K562 (cell line): Measurements from ENCODE around the gene CCR7. TPM values are rescaled to one million over a fixed set of nuclear protein-coding genes. Genes with fewer than 3 reads are reported as not detected.

ENCODE experiments used
- ARHGAP35 ChIP-seq: fragments of 450-650 bp; IDR thresholded peaks from 2 replicates; pipeline ENCODE4 v1.6.1; 2018; ENCODE audit not compliant: partially characterized antibody
- CXXC5 ChIP-seq: fragments of 250-450 bp; sonication (Bioruptor Pico); IDR thresholded peaks from 2 replicates; pipeline ENCODE4 v1.8.0; 2022; ENCODE audit warnings: inconsistent platforms, mild to moderate bottlenecking, moderate library complexity
- GTF2A2 ChIP-seq: IDR thresholded peaks from 2 replicates; pipeline ENCODE4 v1.6.1; 2016; ENCODE audit warnings: mild to moderate bottlenecking, missing genetic modification characterization, missing compliant biosample characterization
- HCFC1 ChIP-seq: IDR thresholded peaks from 2 replicates; pipeline ENCODE4 v1.6.1; 2012; ENCODE audit warnings: low read depth, low read length, improper control_type of control experiment
- KLF10 ChIP-seq: fragments of 250-450 bp; sonication (Bioruptor Pico); IDR thresholded peaks from 2 replicates; pipeline ENCODE4 v1.6.1; 2021; ENCODE audit warnings: matching md5 sums
- MAFK ChIP-seq: IDR thresholded peaks from 2 replicates; pipeline ENCODE4 v1.6.1; 2011; ENCODE audit warnings: low read length, improper control_type of control experiment
- NCOA2 ChIP-seq, 2 experiments: fragments of 450-650 bp; IDR thresholded peaks; 2 replicates each; pipeline ENCODE4 v1.6.1; 2018; ENCODE audit warnings: mild to moderate bottlenecking in 2 of 2, moderate library complexity in 1 of 2; ENCODE audit not compliant: partially characterized antibody in 2 of 2
- NELFE ChIP-seq: IDR thresholded peaks from 2 replicates; pipeline ENCODE4 v1.6.1; 2011; ENCODE audit warnings: mild to moderate bottlenecking; ENCODE audit not compliant: insufficient read depth, insufficient read length
- PML ChIP-seq: IDR thresholded peaks from 2 replicates; pipeline ENCODE4 v1.6.1; 2012; ENCODE audit warnings: low read length, inconsistent platforms
- SIX5 ChIP-seq, 2 experiments: IDR thresholded peaks; 2 replicates each; pipeline ENCODE4 v1.6.1; 2011; ENCODE audit warnings: low read length in 2 of 2, borderline replicate concordance in 1 of 2, low read depth in 1 of 2, mild to moderate bottlenecking in 1 of 2, moderate library complexity in 1 of 2; ENCODE audit not compliant: insufficient read depth in 1 of 2
- SMARCA5 ChIP-seq: fragments of 450-650 bp; IDR thresholded peaks from 2 replicates; pipeline ENCODE4 v1.6.1; 2016
- SPI1 ChIP-seq: IDR thresholded peaks from 2 replicates; pipeline ENCODE4 v1.6.1; 2011; ENCODE audit warnings: low read depth, low read length, control low read depth, borderline replicate concordance
- SRSF1 ChIP-seq: fragments of 200-400 bp; formaldehyde crosslinking; IDR thresholded peaks from 2 replicates; pipeline ENCODE4 v1.6.1; 2017; ENCODE audit warnings: mild to moderate bottlenecking, low read depth, low read length, moderate library complexity
- STAT5A ChIP-seq: IDR thresholded peaks from 2 replicates; pipeline ENCODE4 v1.6.1; 2012; ENCODE audit warnings: low read length, inconsistent platforms, borderline replicate concordance
- TCF3 ChIP-seq: sonication (generic); formaldehyde crosslinking; IDR thresholded peaks from 2 replicates; pipeline ENCODE4 v1.4.0; 2020; ENCODE audit warnings: mild to moderate bottlenecking, missing genetic modification reagents
- TRIM28 ChIP-seq: fragments of 450-650 bp; IDR thresholded peaks from 2 replicates; pipeline ENCODE4 v1.6.1; 2017
- YBX1 ChIP-seq: fragments of 450-650 bp; IDR thresholded peaks from 2 replicates; pipeline ENCODE4 v1.7.1; 2016; ENCODE audit warnings: mild to moderate bottlenecking
- ZC3H11A ChIP-seq: IDR thresholded peaks from 2 replicates; pipeline ENCODE4 v1.6.1; 2012; ENCODE audit warnings: low read depth, low read length, improper control_type of control experiment
- ZKSCAN1 ChIP-seq: fragments of 150-350 bp; IDR thresholded peaks from 2 replicates; pipeline ENCODE4 v1.6.1; 2016; ENCODE audit warnings: low read depth, low read length
- ZNF445 ChIP-seq: fragments of 250-450 bp; sonication (Bioruptor Pico); IDR thresholded peaks from 2 replicates; pipeline ENCODE4 v1.4.0; 2020; ENCODE audit warnings: low read depth, mild to moderate bottlenecking, moderate library complexity
- ZNF57 ChIP-seq: fragments of 450-650 bp; formaldehyde crosslinking; IDR thresholded peaks from 2 replicates; pipeline ENCODE4 v1.4.0; 2020; ENCODE audit warnings: mild to moderate bottlenecking, moderate library complexity
- polyA plus RNA-seq, 8 experiments: library from polyadenylated mRNA; depleted of rRNA in 4 of 8; stranded (reverse) in 5 of 8; unstranded in 3 of 8; fragments of >200 nt; fragmentation: Nextera tagmentation in 2 of 8; fragmentation: Illumina TruSeq in 1 of 8; extraction: Ambion mirVana in 2 of 8; extraction: Trizol in 1 of 8; gene quantifications; 2 replicates each; pipeline versions ENCODE4 v1.2.1 to v1.2.3, GENCODE V29; 2011 to 2014; ENCODE audit warnings: inconsistent platforms in 1 of 8, missing spikeins in 1 of 8
- total RNA-seq, 7 experiments: library from RNA; depleted of rRNA in 6 of 7; stranded (reverse); fragments of >200 nt in 6 of 7; fragmentation: Illumina TruSeq in 2 of 7; extraction: Trizol in 2 of 7; gene quantifications; 2 replicates each; pipeline versions ENCODE4 v1.2.1 to v1.2.3, GENCODE V29; 2011 to 2021; ENCODE audit warnings: low replicate concordance in 1 of 7
- TF ChIP-seq, protein P1 (sequence below): fragments of 250-450 bp; sonication (Bioruptor Pico); IDR thresholded peaks from 2 replicates; pipeline ENCODE4 v1.4.0; 2020; ENCODE audit warnings: mild to moderate bottlenecking, moderate library complexity
- TF ChIP-seq, protein P2 (sequence below): IDR thresholded peaks from 2 replicates; pipeline ENCODE4 v1.6.1; 2016; ENCODE audit warnings: missing genetic modification characterization, missing compliant biosample characterization
- TF ChIP-seq, protein P3 (sequence below): sonication (generic); IDR thresholded peaks from 2 replicates; pipeline ENCODE4 v1.6.1; 2016
- TF ChIP-seq, protein P4 (sequence below): fragments of 450-650 bp; IDR thresholded peaks from 2 replicates; pipeline ENCODE4 v1.6.1; 2016; ENCODE audit warnings: antibody characterized with exemption
- TF ChIP-seq, protein P5 (sequence below): sonication (generic); formaldehyde crosslinking; IDR thresholded peaks from 2 replicates; pipeline ENCODE4 v1.8.0; 2022; ENCODE audit warnings: missing genetic modification reagents, mild to moderate bottlenecking, borderline replicate concordance

Gene CCR7
- total and polyA plus RNA-seq, 9 of the 15 experiments (the other 6 are each of a cell fraction or from before 2014, with no cell fraction given): 0.14 to 1.4 (median 0.56) TPM

DNA sequence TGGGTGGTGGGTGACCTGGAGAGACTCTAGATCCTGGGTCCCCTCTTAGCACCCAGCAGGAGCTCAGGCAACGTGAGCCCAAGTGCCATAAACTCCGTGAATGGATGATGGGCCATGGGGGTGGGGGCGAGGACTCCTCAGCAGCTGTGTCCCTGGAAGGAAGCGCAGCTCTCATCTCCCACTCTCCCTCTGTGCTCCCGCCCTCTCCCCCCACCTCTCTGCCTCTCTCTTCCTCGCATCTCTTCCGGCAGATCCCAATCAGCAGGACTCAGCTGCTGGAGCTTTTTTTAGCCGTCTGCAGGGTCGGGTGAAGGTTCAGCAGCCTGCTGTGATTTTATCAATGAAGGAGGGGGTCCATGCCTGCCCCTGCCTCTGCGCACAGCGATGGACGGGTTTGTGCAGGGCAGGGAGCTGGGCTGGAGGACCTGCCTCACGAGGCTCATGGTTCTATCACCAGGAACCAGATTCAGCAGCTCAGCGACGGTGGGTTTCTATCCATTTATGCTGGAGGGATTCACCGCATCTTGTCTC lies 8.3 kb downstream of the CCR7 start (continued):
- TF ChIP-seq, protein P1, sequence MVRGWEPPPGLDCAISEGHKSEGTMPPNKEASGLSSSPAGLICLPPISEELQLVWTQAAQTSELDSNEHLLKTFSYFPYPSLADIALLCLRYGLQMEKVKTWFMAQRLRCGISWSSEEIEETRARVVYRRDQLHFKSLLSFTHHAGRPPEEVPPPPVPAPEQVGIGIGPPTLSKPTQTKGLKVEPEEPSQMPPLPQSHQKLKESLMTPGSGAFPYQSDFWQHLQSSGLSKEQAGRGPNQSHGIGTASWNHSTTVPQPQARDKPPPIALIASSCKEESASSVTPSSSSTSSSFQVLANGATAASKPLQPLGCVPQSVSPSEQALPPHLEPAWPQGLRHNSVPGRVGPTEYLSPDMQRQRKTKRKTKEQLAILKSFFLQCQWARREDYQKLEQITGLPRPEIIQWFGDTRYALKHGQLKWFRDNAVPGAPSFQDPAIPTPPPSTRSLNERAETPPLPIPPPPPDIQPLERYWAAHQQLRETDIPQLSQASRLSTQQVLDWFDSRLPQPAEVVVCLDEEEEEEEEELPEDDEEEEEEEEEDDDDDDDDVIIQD (CRISPR knock-in tag): no peak
- 0 out of 2 replicates have a peak, but pooled peaks have one; percentile 30 for TF ChIP-seq STAT5A
- TF ChIP-seq SIX5 (IDR thresholded peaks at IDR 0.05; ENCODE audit: borderline replicate concordance in 1 of 2, insufficient read depth in 1 of 2, low read depth in 1 of 2, low read length in 2 of 2): no peak
- peak; percentile 70 for TF ChIP-seq TCF3
- TF ChIP-seq, protein P2, sequence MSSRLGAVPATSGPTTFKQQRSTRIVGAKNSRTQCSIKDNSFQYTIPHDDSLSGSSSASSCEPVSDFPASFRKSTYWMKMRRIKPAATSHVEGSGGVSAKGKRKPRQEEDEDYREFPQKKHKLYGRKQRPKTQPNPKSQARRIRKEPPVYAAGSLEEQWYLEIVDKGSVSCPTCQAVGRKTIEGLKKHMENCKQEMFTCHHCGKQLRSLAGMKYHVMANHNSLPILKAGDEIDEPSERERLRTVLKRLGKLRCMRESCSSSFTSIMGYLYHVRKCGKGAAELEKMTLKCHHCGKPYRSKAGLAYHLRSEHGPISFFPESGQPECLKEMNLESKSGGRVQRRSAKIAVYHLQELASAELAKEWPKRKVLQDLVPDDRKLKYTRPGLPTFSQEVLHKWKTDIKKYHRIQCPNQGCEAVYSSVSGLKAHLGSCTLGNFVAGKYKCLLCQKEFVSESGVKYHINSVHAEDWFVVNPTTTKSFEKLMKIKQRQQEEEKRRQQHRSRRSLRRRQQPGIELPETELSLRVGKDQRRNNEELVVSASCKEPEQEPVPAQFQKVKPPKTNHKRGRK (tag): no peak
- TF ChIP-seq MAFK: no peak
- TF ChIP-seq HCFC1: no peak
- TF ChIP-seq ZNF445: no peak
- no peak for TF ChIP-seq SRSF1
- TF ChIP-seq, protein P3, sequence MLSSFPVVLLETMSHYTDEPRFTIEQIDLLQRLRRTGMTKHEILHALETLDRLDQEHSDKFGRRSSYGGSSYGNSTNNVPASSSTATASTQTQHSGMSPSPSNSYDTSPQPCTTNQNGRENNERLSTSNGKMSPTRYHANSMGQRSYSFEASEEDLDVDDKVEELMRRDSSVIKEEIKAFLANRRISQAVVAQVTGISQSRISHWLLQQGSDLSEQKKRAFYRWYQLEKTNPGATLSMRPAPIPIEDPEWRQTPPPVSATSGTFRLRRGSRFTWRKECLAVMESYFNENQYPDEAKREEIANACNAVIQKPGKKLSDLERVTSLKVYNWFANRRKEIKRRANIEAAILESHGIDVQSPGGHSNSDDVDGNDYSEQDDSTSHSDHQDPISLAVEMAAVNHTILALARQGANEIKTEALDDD: no peak
- no peak for TF ChIP-seq GTF2A2
- TF ChIP-seq KLF10 (CRISPR knock-in tag): no peak
- no peak for TF ChIP-seq YBX1
- TF ChIP-seq NELFE: no peak
- TF ChIP-seq ARHGAP35: no peak
- TF ChIP-seq, protein P4, sequence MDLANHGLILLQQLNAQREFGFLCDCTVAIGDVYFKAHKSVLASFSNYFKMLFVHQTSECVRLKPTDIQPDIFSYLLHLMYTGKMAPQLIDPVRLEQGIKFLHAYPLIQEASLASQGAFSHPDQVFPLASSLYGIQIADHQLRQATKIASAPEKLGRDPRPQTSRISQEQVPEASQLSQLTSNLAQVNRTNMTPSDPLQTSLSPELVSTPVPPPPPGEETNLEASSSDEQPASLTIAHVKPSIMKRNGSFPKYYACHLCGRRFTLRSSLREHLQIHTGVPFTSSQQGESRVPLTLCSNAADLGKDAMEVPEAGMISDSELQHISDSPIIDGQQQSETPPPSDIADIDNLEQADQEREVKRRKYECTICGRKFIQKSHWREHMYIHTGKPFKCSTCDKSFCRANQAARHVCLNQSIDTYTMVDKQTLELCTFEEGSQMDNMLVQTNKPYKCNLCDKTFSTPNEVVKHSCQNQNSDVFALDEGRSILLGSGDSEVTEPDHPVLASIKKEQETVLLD: peak; percentile 56; the same call in 1 of the 2 replicates
- no peak for TF ChIP-seq SMARCA5
- TF ChIP-seq PML: peak; percentile 57; the same call in 1 of the 2 replicates
- no peak for TF ChIP-seq SPI1
- no peak for TF ChIP-seq NCOA2 (IDR thresholded peaks at IDR 0.05; ENCODE audit: partially characterized antibody in 2 of 2)
- TF ChIP-seq ZNF57 (CRISPR knock-in tag): no peak
- no peak for TF ChIP-seq TRIM28
- TF ChIP-seq, protein P5, sequence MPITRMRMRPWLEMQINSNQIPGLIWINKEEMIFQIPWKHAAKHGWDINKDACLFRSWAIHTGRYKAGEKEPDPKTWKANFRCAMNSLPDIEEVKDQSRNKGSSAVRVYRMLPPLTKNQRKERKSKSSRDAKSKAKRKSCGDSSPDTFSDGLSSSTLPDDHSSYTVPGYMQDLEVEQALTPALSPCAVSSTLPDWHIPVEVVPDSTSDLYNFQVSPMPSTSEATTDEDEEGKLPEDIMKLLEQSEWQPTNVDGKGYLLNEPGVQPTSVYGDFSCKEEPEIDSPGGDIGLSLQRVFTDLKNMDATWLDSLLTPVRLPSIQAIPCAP (CRISPR knock-in tag): no peak
- TF ChIP-seq ZKSCAN1: no peak
- no peak for TF ChIP-seq ZC3H11A
- peak; percentile 55; the same call in 1 of the 2 replicates for TF ChIP-seq CXXC5 (CRISPR knock-in tag)
